GM12801 (cell line): ENCODE data around the gene SRRD.

Experiments
- TF ChIP-seq, protein P1 (sequence below): IDR thresholded peaks from one replicate; pipeline ENCODE4 v1.5.1; 2011; ENCODE audit warnings: control low read depth; ENCODE audit not compliant: insufficient read length; ENCODE audit errors: extremely low read depth

The SRRD gene

DNA sequence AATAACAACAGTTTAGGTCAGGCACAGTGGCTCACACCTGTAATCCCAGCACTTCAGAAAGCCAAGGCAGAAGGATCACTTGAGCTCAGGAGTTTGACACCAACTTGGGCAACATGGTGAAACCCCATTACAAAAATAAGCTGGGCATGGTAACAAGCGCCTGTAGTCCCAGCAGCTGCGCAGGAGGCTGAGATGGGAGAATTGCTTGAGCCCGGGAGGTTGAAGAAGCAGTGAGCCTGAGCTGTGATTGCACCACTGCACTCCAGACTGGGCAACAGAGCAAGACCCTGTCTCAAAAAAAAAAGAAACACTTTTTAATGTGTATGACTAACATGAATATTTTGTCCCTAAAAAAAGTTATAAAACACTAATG is 53.1 kb downstream of the SRRD start:
- TF ChIP-seq, protein P1, sequence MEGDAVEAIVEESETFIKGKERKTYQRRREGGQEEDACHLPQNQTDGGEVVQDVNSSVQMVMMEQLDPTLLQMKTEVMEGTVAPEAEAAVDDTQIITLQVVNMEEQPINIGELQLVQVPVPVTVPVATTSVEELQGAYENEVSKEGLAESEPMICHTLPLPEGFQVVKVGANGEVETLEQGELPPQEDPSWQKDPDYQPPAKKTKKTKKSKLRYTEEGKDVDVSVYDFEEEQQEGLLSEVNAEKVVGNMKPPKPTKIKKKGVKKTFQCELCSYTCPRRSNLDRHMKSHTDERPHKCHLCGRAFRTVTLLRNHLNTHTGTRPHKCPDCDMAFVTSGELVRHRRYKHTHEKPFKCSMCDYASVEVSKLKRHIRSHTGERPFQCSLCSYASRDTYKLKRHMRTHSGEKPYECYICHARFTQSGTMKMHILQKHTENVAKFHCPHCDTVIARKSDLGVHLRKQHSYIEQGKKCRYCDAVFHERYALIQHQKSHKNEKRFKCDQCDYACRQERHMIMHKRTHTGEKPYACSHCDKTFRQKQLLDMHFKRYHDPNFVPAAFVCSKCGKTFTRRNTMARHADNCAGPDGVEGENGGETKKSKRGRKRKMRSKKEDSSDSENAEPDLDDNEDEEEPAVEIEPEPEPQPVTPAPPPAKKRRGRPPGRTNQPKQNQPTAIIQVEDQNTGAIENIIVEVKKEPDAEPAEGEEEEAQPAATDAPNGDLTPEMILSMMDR, result no peak

DNA sequence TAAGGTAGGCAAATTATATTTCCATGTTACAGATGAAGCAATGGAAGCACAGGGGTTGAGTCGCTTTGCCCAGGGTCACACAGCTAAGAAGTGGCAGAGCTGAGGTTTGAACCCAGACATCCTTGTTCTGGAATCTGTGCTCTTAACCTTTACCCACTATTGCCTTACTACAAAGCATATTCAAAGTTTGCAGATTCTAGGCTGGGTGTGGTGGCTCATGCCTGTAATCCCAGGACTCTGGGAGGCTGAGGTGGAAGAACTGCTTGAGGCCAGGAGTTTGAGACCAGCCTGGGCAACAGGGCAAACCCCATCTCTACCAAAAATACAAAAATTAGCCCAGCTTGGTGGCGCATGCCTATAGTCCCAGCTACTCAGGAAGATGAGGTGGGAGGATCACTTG is 56.4 kb downstream of the SRRD start:
- TF ChIP-seq, protein P1, result no peak

DNA sequence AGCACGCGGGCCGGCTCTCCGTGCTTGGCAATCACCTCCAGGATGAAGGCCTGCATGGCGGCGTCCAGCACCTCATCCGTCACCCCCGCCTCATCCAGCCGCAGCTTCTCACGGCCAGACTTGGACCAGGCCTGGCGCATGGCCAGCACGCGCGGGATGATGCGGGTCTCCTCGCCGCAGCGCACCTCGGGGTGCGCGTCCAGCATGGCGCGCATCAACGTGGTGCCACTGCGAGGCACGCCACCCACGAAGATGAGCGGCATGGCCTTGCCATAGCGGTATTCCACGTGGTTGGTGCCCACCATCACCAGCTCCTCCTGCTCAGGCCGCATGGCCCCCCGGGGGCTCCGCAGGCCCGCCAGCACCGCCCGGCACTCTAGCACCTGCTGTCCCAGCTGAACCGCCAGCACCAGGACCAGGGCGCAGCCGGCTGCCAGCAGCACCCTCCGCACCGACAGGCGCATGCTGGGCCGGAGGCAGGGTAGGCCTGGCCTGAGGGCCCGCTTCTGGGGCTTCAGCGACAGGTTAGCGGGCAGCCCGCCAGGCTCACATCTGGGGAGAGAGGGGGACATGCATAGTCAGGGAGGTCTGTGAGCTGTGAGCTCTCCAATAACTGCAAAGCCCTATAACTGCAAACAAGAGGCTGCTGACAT is 57.6 kb downstream of the SRRD start:
- TF ChIP-seq, protein P1, result no peak

GRCh38 chr22:26542831-26543230 is 59.2 kb downstream of the SRRD start:
- TF ChIP-seq, protein P1, result no peak
